Activated naive CD4-positive, alpha-beta T cell treated with anti-CD3 and anti-CD28 coated beads for 36 hours (primary cell): Measurements from ENCODE around the gene CAMK1D. TPM values are rescaled to one million over a fixed set of nuclear protein-coding genes. Genes with fewer than 3 reads are reported as not detected.
A peak's percentile ranks its signal among the peaks of the same experiment; 100 is the strongest.
"Not testable (repeated sequence)": the region's sequence is repeated elsewhere in the genome, so short reads cannot be mapped to it uniquely, and the experiment has no call there.

Experiments used
- CTCF ChIA-PET: fragments of 350-600 bp; sonication (Branson Sonifier 250); formaldehyde crosslinking; loops from one replicate; lab custom pipeline; 2021; ENCODE audit warnings: antibody characterized with exemption; lab: Charles Lee
- DNase-seq: peaks from one replicate; pipeline ENCODE4 v3.0.0-alpha.2; 2020
- H3K27ac Mint-ChIP-seq: one replicate; pipeline ENCODE4 v1.8.0; 2021; ENCODE audit warnings: mild to moderate bottlenecking, mixed read lengths
- H3K27me3 Mint-ChIP-seq: one replicate; pipeline ENCODE4 v1.8.0; 2021; ENCODE audit warnings: low read depth, mixed read lengths
- H3K36me3 Mint-ChIP-seq: one replicate; pipeline ENCODE4 v1.8.0; 2021; ENCODE audit warnings: low read depth, mixed read lengths
- H3K4me1 Mint-ChIP-seq: one replicate; pipeline ENCODE4 v1.8.0; 2021; ENCODE audit warnings: low read depth, mixed read lengths
- H3K4me3 Mint-ChIP-seq: one replicate; pipeline ENCODE4 v1.8.0; 2021; ENCODE audit warnings: mild to moderate bottlenecking, moderate library complexity, mixed read lengths
- H3K9me3 Mint-ChIP-seq: one replicate; pipeline ENCODE4 v1.8.0; 2021; ENCODE audit warnings: mixed read lengths
- intact Hi-C: fragments of 100-400 bp; cut with micrococcal nuclease; formaldehyde crosslinking; loops from one replicate; pipeline ENCODE4 v1.15.1; 2023
- total RNA-seq, 2 experiments: library from RNA; stranded (reverse); gene quantifications; one replicate each; pipeline ENCODE4 v1.2.3, GENCODE V29; 2021

The CAMK1D gene
- total RNA-seq: 10 to 100 TPM in 1 of 2 experiments, 1 to 10 TPM in 1; 9.5 to 11.3 TPM

DNA sequence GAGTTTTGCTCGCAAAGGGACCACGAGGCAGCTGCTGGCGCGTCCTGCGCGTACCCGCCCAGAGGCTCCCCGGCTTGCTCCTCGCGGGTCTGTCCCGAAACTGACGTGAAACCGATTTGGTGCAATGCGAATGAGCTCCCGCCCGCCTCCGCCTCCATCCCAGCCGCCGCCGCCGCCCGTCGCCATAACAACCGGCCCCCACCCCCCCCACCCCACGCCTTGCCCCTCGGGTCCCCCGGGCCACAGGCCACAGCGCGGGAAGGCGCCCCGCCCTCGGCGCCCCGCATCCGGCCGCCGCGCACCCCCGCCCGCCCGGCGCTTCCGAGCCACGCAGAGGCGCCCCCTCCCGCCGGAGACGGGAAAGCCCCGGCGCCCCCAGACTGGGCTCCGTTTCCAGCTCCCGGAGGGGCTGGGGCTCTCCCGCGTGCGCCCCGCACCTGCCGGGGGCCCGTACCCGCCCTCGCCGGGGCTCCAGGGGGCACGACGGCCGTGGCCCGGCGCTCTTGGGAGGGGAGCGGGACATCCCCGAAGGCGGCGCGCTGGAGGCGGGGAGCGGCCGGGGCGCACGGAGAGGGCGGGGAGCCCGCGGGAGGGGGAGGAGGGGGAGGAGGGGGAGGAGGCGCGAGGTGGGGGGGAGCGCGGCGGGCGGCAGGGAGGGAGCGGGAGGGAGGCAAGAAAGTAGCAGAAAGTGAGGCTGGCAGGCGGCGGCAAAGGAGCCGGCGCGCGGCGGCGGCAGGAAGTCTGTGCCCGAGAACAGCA lies at the start of gene CAMK1D:
Gene CAMK1D (plus strand): TSS at position 678 of the 759 bp plus-strand sequence.
- H3K4me3 Mint-ChIP-seq: peak within 1 kb of the TSS; percentile 95
- H3K4me1 Mint-ChIP-seq: peaks cover 35% of the 10 kb centered on the region
- peaks cover 5% of the 10 kb centered on the region for H3K36me3 Mint-ChIP-seq
- peak; percentile 86 for DNase-seq
- peak within 1 kb of the TSS; percentile 91 for H3K27ac Mint-ChIP-seq
- intact Hi-C loops: loop anchor here (1.0 to 5.0 kb wide), 6 partner anchors 17 to 953 kb away; partner anchors contain the start of genes NUDT5 and PHYH
- H3K27me3 Mint-ChIP-seq: peaks cover 4% of the 10 kb centered on the region
- H3K9me3 Mint-ChIP-seq: no peaks in the 10 kb centered on the region
- CTCF ChIA-PET: no interaction called here

DNA sequence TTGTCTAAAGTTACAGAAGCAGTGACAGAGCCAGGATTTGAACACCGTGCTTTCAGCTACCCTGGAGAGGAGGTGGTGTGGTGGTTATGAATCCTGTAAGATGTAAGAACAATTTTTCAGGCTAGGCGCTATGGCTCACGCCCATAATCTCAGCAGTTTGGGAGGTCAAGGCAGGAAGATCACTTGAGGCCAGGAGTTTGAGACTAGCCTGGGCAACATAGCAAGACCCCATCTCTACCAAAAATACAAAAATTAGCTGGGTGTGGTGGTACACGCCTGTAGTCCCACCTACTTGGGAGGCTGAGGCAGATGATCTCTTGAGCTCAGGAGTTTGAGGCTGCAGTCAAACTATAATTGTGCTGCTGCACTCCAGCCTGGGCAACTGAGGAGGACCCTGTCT lies 48.3 kb upstream of the CAMK1D start:
- H3K9me3 Mint-ChIP-seq, H3K36me3 Mint-ChIP-seq, DNase-seq, H3K27ac Mint-ChIP-seq, H3K4me3 Mint-ChIP-seq, H3K27me3 Mint-ChIP-seq, CTCF ChIA-PET: not testable (repeated sequence)
- peaks cover 10% of the 10 kb centered on the region for H3K4me1 Mint-ChIP-seq
- intact Hi-C loops: loop anchor here (2.0 kb wide), 1 partner anchor 36 kb away; no protein-coding TSS in a partner anchor

DNA sequence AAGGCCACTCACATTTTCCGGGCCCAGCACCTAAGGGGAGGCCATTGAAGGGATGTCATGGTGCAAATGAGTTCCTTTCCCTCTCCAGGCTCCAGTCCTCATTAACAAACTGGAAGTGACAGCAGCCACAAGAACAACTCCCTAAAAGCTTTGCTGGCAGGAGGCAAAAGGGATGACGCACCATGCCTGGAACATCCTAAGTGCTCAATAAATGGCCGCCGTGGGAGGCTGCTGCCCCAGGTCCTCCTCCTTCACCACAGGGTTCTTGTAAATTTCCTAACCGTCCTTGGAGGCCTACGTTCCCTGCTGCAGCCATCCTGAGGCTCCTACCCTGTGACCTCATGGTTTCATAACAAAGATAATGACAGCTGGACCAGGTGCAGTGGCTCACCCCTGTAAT lies 41.3 kb upstream of the CAMK1D start:
- Mint-ChIP-seq H3K4me1 (peaks cover 15% of the 10 kb centered on the region), H3K27me3 (peaks cover 3% of the 10 kb centered on the region), H3K27ac (no peak overlapping the region), H3K9me3 (peaks cover 3% of the 10 kb centered on the region), H3K36me3 (no peaks in the 10 kb centered on the region), H3K4me3 (no peak overlapping the region)
- intact Hi-C loops: no loop called here
- CTCF ChIA-PET: no interaction called here
- DNase-seq: no peak

DNA sequence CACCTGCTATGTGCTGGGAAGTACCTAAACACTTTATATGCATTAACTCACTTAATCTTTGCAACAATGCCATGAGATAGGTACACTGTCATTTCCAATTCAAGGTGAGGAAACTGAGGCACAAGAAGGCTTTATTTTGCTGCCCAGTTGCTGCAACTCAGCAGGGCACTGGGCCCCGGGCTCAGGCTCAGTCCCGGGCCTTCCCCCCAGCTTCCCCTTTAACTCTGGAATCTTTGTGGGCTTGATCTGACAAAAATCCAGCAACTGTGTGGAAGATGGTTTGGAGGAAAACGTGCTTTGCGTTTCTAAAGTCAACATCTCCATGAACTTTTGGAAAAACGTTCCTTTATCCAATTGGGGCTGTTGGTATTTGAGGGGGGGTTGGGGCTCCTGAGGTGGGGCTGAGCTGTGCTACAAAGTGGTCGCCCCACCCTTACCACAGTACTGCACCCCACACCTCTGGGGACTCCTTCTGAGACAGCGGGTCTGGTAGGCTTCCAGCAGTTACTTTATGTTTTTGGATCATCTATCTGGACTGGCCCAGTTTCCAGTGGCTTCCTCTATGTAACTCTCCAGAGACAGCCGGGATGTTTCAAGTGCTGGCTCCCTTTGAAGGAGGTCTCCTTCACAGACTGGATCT lies 40.5 kb upstream of the CAMK1D start:
- peaks cover 15% of the 10 kb centered on the region for H3K4me1 Mint-ChIP-seq
- intact Hi-C loops: no loop called here
- no peak for DNase-seq
- H3K9me3 Mint-ChIP-seq: peaks cover 3% of the 10 kb centered on the region
- no peak overlapping the region for H3K4me3 Mint-ChIP-seq
- H3K36me3 Mint-ChIP-seq: no peaks in the 10 kb centered on the region
- CTCF ChIA-PET: no interaction called here
- peaks cover 3% of the 10 kb centered on the region for H3K27me3 Mint-ChIP-seq
- H3K27ac Mint-ChIP-seq: no peak overlapping the region

DNA sequence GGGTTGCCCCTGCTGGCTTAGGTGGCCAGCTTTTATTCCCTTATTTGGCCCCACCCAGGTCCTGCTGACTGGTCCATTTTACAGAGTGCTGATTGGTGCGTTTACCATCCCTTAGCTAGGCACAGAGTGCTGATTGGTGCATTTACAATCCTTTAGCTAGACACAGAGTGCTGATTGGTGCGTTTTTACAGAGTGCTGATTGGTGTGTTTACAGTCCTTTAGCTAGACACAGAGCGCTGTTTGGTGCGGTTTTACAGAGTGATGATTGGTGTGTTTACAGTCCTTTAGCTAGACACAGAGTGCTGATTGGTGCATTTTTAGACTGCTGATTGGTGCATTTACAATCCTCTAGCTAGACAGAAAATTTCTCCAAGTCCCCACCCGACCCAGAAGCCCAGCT lies 39.6 kb upstream of the CAMK1D start:
- H3K4me3 Mint-ChIP-seq, H3K36me3 Mint-ChIP-seq, H3K27ac Mint-ChIP-seq, DNase-seq, H3K9me3 Mint-ChIP-seq, H3K27me3 Mint-ChIP-seq, intact Hi-C loops: not testable (repeated sequence)
- peaks cover 15% of the 10 kb centered on the region for H3K4me1 Mint-ChIP-seq
- CTCF ChIA-PET: interaction anchor here (0.6 to 1.1 kb wide), 4 partner anchors 11 to 562 kb away, joined by 3 read pairs; no protein-coding TSS in a partner anchor

DNA sequence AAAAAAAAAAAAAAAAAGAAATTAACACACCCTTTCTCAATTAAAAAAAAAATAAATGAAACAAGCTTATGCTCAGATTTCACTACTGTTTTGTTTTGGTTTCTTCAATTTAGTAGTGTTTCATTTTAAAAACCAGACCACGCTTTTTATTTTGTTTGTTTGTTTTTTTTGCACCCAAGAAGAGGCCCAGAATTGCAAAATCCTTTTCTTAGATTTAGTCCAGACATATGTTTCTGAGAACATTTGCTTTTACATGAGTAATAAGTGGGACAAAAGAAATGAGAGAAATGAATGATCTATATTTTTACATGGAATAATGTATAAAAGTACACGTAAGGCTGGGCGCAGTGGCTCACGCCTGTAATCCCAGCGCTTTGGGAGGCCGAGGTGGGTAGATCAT lies 34.5 kb upstream of the CAMK1D start:
- CTCF ChIA-PET: interaction anchor here (0.7 kb wide), 1 partner anchor 299 kb away, joined by 3 read pairs; no protein-coding TSS in a partner anchor
- H3K36me3 Mint-ChIP-seq: no peaks in the 10 kb centered on the region
- no peak overlapping the region for H3K27ac Mint-ChIP-seq
- intact Hi-C loops: no loop called here
- no peaks in the 10 kb centered on the region for H3K4me1 Mint-ChIP-seq
- peaks cover under 1% of the 10 kb centered on the region for H3K9me3 Mint-ChIP-seq
- H3K27me3 Mint-ChIP-seq: no peaks in the 10 kb centered on the region
- no peak overlapping the region for H3K4me3 Mint-ChIP-seq
- no peak for DNase-seq

DNA sequence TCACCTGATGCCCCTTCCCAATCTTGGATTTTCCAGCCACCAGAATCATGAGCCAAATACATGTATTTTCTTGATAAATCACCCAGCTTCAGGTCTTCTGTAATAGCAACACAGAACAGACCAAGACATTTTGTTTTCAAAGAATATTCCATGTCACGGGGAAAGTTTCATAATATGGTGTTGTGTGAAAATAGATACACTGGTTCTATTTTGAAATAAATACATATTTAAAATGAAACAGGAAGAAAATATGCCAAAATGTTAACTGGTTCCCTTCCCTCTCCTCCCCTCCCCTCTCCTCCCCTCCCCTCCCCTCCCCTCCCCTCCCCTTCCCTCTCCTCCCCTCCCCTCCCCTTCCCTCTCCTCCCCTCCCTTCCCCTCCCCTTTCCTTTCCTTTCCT lies 30.3 kb upstream of the CAMK1D start:
- intact Hi-C loops: no loop called here

DNA sequence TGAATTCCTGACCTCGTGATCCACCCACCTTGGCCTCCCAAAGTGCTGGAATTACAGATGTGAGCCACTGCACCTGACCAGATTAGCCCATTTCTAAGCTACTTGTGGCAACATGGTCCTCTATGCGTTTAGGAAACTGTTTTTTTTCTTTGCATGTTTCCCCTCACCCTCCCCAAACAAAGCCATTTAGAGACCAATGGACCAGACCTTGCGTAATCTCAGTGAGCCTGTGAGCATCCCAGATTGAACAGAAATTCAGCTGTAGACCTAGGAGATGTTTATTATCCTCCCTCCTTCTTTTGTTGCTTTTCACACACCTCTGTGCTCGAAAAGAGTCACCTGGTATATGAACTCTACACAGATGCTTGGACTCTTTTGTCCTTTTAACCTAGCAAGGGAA lies 28.5 kb upstream of the CAMK1D start:
- intact Hi-C loops: no loop called here
- CTCF ChIA-PET: interaction anchor here (0.9 kb wide), 1 partner anchor 11 kb away, joined by 3 read pairs; no protein-coding TSS in a partner anchor
- H3K4me3 Mint-ChIP-seq: no peak overlapping the region
- H3K36me3 Mint-ChIP-seq: no peaks in the 10 kb centered on the region
- H3K4me1 Mint-ChIP-seq: no peaks in the 10 kb centered on the region
- H3K27me3 Mint-ChIP-seq: no peaks in the 10 kb centered on the region
- H3K27ac Mint-ChIP-seq: no peak overlapping the region
- no peak for DNase-seq
- H3K9me3 Mint-ChIP-seq: no peaks in the 10 kb centered on the region

More for the DNA sequence above, 30.3 kb upstream of the CAMK1D start:
- DNase-seq: no peak
- no peak overlapping the region for H3K4me3 Mint-ChIP-seq
- CTCF ChIA-PET: no interaction called here
- H3K36me3 Mint-ChIP-seq: no peaks in the 10 kb centered on the region
- H3K27me3 Mint-ChIP-seq: no peaks in the 10 kb centered on the region
- no peaks in the 10 kb centered on the region for H3K4me1 Mint-ChIP-seq
- H3K9me3 Mint-ChIP-seq: no peaks in the 10 kb centered on the region
- H3K27ac Mint-ChIP-seq: no peak overlapping the region

DNA sequence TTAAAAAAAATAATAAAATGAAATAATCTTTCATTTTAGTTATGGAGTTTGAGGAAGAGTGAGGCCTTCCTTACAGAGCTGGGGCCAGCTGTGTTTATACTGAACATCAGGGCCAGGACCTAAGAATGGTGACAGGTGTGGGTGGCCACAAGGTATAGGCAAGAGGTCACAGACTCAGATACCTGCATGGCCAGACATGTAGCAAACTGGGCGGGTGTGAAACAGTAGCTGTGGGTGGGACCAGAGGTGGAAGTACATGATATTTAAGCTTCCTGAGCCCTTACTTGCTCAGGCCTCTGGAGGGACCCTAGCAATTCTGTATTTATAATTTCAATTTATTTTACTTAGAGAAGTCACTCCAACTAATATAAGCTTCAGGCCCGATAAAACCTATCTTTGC lies 27.7 kb upstream of the CAMK1D start:
- intact Hi-C loops: no loop called here
- Mint-ChIP-seq H3K4me3 (no peak overlapping the region), H3K27ac (no peak overlapping the region), H3K9me3 (no peaks in the 10 kb centered on the region), H3K27me3 (no peaks in the 10 kb centered on the region), H3K36me3 (no peaks in the 10 kb centered on the region), H3K4me1 (peaks cover 3% of the 10 kb centered on the region)
- DNase-seq: no peak
- CTCF ChIA-PET: interaction anchor here (0.6 to 0.9 kb wide), 3 partner anchors 12 to 980 kb away, joined by 3 to 4 read pairs (median 3); no protein-coding TSS in a partner anchor

DNA sequence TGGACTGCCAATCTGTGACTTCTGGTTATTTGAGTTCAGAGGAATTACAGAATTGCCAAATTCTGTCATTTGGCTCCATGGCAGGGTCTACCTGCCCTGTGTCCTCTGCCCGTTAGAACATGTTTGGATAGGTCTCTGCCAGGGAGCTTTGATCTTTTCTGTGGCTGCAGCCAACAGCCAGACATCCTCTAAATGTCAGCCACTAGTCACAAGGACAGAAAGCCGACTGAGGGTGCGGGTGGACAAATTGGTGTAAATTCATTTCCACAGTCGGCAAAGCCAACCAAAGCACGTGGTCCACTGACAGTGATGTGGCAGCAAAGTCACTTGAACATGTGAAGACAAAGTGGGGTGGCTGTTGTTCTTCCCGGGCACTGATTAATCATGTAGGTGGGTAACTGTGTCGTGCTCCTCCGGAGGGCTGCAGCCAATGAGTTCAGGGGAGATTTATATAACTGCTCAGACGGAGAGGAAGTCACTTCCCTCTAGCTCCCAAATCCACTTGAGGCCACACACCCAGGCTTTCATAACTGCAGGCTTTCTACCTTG lies 26.7 kb upstream of the CAMK1D start:
- intact Hi-C loops: no loop called here
- Mint-ChIP-seq H3K9me3 (no peaks in the 10 kb centered on the region), H3K27me3 (no peaks in the 10 kb centered on the region), H3K27ac (no peak overlapping the region), H3K36me3 (no peaks in the 10 kb centered on the region), H3K4me3 (no peak overlapping the region), H3K4me1 (peaks cover 3% of the 10 kb centered on the region)
- no peak for DNase-seq
- CTCF ChIA-PET: interaction anchor here (0.6 to 0.7 kb wide), 3 partner anchors 9 to 1558 kb away, joined by 3 to 4 read pairs (median 3); no protein-coding TSS in a partner anchor

DNA sequence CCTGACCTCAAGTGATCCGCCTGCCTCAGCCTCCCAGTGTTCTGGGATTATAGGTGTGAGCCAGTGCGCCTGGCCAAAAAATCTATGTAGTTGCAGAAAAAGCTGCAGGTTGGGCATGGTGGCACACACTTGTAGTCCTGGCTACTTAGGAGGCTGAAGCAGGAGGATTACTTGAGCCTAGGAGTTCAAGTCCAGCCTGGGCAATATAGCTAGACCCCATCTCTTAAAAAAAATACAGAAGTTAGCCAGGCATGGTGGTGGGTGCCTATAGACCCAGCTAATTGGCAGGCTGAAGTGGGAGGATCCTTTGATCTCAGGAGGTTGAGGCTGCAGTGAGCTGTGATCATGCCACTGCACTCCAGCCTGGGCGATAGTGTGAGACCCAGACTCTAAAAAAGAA lies 24.8 kb upstream of the CAMK1D start:
- no peak overlapping the region for H3K4me3 Mint-ChIP-seq
- DNase-seq: no peak
- intact Hi-C loops: no loop called here
- peaks cover 3% of the 10 kb centered on the region for H3K4me1 Mint-ChIP-seq
- H3K27ac Mint-ChIP-seq: no peak overlapping the region
- CTCF ChIA-PET: interaction anchor here (1.0 kb wide), 1 partner anchor 578 kb away, joined by 4 read pairs; no protein-coding TSS in a partner anchor
- H3K9me3 Mint-ChIP-seq: no peaks in the 10 kb centered on the region
- H3K27me3 Mint-ChIP-seq: no peaks in the 10 kb centered on the region
- H3K36me3 Mint-ChIP-seq: no peaks in the 10 kb centered on the region

DNA sequence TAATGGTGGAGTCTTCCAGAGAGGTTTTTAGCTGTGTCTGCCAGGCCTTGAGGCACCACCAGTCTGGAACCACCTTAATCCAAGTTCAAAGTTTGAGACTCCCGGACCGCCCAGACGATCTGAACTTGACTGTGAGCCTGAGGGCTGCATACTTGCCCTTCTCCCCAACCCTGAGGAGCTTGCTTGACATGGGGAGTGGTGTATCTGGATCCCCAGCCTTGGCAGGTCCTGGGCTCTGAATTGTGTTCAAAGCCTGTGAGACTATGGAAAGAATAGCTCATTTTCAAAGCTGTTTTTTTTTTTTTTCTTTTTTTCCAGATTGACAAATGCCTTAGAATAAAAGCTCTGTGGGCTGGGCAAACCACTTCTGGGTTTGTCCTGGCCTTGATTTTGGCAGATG lies 22.3 kb upstream of the CAMK1D start:
- intact Hi-C loops: no loop called here
- Mint-ChIP-seq H3K27ac (no peak overlapping the region), H3K4me3 (no peak overlapping the region), H3K27me3 (no peaks in the 10 kb centered on the region), H3K36me3 (no peaks in the 10 kb centered on the region), H3K9me3 (no peaks in the 10 kb centered on the region), H3K4me1 (peaks cover 3% of the 10 kb centered on the region)
- CTCF ChIA-PET: interaction anchor here (0.9 to 1.8 kb wide), 3 partner anchors 24 to 473 kb away, joined by 3 to 6 read pairs (median 3); no protein-coding TSS in a partner anchor
- no peak for DNase-seq
